ENCODE results near the gene ZCCHC12. TPM values are rescaled to one million over a fixed set of nuclear protein-coding genes. Genes with fewer than 3 reads are reported as not detected.

Gene ZCCHC12
- total and polyA plus RNA-seq, 9 of the 15 experiments (the other 6 are each of a cell fraction or from before 2014, with no cell fraction given), result 0.07 to 0.15 TPM; not detected in 7

GRCh38 chrX:118779581-118779980 is 44.0 kb upstream of the ZCCHC12 start (continued):
- TF ChIP-seq MGA (IDR thresholded peaks at IDR 0.05) (no peak), CREB1 (IDR thresholded peaks at IDR 0.05) (no peak), CREB1 (CRISPR knock-in tag; IDR thresholded peaks at IDR 0.05) (no peak), LCOR (CRISPR knock-in tag; IDR thresholded peaks at IDR 0.05) (no peak)
